HG02938 (cell line): ENCODE measurements around the gene NDUFS7.
A peak's percentile ranks its signal among the peaks of the same experiment; 100 is the strongest.
"Not testable (repeated sequence)": the region's sequence is repeated elsewhere in the genome, so short reads cannot be mapped to it uniquely, and the experiment has no call there.

Experiments
- ATAC-seq: cut with Tn5 transposase; IDR thresholded peaks from one replicate; pipeline ENCODE4 v1.9.1; 2021; ENCODE audit warnings: mild to moderate bottlenecking, moderate library complexity; ENCODE audit not compliant: unreplicated experiment

Gene NDUFS7

DNA sequence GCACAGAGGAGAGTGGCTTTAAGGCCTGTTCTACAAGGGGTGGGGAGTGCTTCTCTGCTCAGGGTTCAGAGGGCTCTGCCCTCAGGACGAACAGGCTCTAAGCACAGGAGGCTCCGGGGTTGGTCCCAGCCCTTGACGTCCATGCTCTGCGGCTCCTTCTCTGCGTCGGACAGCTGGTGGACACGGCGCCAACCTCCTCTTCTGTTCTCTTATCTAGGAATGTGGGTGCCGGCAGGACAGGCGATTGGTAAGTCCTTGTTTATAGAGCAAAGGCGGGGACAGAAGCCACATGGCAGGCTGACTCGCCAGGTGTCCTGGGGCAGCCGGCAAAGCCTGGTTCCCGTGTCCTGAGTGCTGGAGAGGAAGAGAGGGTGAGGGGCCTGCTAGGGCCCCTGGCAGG, 46.0 kb downstream of the NDUFS7 start:
- ATAC-seq, result no peak

DNA sequence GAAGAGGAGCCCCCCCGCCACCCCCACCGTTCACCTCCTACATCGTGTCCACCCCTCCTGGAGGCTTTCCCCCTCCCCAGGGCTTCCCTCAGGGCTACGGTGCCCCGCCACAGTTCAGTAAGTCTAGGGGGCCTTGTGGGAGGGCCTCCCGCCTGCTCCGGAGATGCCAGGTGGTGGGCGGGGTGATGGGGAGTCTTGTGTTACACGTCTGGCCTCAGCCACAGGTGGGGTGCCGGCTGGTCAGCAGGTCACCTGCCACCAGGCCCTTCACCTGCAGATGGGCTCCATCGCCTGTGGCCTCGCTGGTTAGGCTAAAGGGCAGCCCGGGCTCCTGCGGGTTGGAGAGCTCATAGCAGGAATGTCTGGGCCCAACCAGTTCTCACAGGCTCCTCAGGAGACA, 46.5 kb downstream of the NDUFS7 start:
- no peak for ATAC-seq

DNA sequence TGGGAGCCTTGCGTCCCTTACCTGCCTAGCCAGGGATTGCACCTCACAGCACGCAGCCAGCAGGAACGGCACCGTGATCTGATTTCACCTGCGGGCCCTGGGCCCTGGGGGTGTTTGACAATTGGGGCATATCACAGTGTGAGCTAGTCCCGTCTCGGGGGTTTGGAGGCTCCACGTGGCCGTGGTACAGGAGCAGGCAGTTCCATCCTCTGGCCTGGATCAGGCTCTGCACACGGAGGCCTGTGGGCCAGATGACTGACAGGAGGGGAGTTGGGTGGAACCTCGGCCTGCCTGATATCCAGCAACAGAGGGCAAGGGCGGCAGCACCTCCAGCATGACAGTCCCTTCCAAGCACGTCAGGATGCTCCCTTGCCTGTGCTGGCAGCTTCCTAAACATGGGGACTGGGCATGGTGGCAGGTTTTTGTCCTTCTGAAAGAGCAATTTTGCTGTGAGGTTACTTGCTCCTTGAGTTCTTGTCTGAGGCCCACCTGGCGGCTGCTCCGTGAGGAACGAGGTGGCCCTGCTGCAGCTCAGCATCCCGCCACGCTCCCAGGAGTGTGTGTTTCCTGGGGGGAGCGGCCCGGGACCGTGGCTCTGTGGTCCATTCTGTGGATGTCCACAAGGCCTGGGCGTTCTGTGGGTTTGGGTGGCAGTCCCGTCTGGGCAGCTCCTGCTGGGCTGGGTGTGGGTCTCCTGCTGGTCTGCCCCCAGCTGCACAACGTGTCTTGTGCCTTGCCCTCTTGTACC, 48.2 kb downstream of the NDUFS7 start:
- ATAC-seq, result no peak

DNA sequence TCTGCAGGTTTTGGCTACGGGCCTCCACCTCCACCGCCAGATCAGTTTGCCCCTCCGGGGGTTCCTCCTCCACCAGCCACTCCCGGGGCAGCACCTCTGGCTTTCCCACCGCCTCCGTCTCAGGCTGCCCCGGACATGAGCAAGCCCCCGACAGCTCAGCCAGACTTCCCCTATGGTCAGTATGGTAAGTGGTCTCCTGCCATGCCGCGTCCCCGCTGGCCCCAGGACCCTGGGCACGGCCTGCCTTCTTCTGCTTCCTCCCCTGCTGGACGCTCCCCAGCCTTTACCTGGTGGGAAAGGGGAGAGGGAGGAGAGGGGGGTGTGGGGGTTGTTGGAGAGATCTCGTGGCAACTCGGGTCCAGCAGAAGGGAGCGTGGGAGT, 48.8 kb downstream of the NDUFS7 start:
- ATAC-seq, result no peak

DNA sequence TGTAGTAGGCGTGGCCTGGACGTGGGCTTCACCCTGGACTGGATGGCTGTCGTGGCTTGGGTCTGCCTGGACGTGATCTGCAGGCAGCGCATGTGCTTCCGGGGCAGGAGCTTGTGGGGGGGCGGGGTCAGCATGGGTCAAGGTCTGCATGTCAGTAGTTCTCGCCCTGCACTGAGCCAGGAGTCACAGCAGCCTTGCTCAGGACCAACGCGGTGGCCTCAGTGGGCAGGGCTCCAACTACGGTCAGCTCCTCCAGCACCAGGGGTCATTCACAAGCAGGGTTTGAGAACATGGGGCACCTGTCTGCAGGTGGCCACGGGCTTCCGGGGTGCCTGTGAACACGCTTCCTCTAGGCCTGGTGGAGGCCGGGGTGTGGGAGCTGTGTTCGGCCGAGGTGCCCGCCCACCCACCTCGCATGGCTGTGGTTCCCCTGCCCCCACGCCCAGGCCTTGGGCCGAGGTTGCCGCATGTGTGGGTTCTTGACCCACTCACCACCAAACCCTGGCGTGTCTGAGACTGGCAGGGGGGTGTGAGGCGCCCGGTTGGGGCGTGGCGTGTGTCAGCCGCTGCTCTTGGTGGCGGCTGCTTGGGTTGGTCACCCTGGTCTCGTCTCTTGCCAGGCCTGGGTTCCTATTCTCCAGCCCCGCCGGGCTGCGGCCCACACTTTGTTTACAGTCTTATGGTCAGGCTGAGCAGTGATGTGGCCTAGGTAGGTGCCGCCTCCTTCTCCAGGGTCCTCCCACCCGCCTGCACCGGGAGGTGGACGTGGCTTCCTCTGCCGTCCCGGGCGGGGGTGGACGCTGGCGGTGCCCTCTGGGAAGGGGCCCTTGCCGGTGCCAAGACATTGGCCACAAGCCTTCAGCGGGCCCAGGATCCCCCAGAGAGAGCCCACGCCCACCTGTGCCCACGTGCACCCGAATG, 49.7 kb downstream of the NDUFS7 start:
- ATAC-seq, result no peak

DNA sequence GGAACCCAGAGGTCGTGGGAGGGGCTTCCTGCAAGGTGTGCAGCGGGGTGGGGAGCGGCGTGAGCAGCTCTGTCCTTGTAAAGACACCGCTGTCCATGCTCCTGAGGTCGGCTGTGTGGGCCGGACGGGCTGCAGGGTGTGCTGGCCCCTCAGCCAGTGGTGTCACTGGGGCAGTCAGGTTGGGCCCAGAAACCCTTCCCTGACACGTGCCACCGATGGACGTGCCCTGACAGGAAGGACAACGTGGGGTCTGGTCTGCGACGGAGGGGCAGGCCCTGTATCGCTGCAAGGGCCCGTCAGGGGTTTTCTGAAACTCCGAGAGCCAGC, 50.3 kb downstream of the NDUFS7 start:
- ATAC-seq, result no peak

DNA sequence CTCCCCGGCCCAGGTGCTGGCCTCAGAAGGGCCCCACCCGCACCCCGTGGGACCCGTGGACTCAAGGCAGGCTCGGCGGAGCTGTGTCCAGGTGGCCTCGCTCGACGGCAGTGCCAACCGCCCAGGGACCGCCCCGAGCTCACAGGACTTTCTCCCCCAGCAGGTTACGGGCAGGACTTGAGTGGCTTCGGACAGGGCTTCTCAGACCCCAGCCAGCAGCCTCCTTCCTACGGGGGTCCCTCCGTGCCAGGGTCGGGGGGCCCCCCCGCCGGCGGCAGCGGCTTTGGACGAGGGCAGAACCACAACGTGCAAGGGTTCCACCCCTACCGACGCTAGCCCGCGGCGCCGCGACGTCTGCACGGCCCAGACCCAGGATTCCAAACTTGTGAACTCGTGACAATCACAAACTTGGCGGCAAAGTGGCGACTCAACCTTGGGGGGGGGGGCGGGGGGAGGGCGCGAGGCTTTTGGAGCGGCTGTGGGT, 50.9 kb downstream of the NDUFS7 start:
- ATAC-seq, result no peak

DNA sequence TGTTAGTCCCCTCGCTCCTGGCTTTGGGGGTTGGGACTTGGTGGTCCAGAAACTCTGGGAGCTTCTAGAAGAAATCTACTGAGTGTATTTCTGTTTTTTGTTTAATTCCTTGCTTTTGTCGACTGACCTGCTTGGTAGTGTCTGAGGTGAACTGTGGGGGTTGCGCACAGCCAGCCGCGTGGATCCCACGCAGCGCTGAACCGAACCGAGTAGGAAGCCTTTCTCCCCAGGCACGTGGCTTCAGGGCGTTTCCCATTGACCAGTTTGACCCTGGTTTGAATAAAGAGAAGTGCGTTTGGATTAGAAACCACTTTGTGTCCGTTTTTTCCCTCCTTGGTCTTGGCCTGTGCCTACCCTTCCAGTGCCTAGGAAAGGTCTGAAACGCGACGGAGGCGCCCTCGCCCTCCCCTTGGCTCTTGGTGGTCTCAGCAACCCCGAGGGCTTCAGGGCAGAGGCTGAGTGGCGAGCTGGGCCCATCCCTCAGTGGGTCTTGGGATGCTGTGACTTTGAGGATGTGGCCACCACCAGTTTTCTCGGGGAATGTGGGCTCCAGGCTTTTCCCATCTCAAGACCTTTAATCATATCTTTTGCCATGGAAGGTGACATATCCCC, 51.8 kb downstream of the NDUFS7 start:
- ATAC-seq, result no peak

DNA sequence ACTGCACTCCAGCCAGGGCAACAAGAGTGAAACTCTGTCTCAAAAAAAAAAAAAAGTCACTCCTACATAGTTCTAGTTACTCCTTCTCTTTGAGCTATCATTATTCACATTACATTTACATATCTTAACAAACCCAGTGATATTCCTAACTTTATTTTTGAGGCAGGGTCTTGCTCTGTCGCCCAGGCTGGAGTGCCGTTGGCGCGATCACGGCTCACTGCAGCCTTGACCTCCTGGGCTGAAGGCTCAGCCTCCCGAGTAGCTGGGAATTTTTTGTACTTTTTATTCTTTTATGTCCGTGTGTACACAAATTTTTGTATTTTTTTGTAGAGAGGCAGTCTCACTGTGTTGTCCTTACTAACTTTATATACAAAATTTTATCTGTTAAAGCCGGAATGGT, 53.9 kb downstream of the NDUFS7 start:
- ATAC-seq, result no peak

DNA sequence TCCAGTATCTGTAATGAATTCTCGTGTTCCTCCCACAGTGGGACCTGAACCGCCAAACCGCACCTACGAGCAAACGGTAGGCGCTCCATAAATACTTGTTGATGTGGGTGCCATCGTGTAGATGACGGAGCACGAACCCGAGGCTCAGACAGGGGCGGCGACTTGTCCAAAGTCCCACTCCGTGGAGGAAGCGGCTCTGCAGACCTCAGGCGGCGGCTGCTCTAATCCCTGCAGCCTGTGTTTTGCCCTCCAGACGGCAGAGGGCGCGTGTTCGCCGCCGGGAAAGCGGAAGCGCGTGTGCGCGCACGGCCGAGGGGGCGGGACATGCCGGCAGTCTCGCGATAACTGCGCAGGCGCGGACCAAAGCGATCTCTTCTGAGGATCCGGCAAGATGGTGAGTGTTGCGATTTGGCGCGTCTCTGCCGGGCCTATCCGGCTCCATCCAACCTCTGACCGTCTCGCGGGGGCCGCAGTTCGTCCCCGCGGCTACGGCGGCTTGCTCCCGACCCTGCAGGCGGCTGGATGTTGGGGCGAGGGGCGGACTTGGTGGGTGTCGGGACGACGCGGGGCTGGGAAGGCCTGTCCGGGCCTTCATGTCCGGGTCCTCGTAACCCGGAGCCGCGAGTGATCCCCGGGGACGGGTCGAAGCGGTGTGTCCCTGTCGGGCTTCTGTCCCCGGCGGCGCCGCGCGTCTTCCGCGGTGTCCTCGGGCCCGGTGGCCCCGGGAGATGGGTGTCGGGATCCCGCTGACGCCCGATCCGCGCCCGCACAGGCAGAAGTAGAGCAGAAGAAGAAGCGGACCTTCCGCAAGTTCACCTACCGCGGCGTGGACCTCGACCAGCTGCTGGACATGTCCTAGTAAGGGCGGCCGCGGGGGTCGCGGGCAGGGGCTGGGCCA, 54.6 kb downstream of the NDUFS7 start, which contains the start of gene RPS15:
TSS of gene RPS15 (plus strand) at position 362 of the 898 bp plus-strand sequence. CDS start at position 392, 30 bp downstream.
- peak; percentile 70 for ATAC-seq

DNA sequence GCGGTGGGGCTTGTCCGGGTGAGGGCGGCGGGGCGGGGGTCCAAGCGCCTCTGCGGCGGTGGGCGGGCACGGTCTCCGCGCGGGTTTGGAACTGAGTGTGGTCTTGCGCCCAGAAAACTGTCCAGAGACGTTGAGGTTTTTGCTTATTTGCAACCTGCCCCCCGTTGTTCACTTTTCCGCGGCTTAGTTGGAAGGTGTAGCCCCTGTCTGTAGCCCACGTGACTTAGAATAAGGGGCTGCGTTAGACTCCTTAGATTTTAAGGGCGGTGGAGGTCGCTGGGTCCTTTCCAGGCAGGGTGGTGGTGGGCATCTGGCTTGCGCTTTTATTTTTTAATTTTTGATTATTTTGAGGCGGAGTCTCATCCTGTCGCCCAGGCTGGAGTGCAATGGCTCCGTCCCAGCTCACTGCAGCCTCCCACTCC, 55.2 kb downstream of the NDUFS7 start:
- no peak for ATAC-seq

DNA sequence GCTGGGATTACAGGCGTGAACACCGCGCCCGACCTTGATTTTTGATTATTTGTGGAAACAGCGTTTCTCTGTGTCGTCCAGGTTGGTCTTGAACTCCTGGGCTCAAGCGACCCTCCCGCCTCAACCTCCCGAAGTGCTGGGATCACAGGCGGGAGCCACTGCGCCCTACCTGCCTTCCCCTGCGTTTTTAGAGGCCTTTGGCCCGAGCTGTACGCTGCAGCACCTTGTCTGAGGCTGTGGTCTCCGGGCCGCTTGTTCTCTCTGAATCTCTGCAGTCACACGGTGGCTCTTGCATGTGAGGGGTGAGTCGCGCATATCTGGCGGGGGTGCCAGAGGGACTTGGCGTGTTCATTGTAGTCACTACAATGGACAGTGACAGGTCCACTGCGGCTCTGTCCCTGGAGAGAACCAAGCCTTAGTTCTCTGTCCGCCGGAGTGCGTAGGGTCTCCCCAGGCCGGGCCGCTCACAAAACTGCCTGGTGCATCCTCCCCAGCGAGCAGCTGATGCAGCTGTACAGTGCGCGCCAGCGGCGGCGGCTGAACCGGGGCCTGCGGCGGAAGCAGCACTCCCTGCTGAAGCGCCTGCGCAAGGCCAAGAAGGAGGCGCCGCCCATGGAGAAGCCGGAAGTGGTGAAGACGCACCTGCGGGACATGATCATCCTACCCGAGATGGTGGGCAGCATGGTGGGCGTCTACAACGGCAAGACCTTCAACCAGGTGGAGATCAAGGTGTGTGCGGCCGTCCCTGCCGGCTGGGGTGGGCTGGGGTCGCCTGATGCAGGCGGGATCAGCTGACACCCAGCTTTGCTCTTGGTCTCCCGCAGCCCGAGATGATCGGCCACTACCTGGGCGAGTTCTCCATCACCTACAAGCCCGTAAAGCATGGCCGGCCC, 56.1 kb downstream of the NDUFS7 start:
- ATAC-seq, result not testable (repeated sequence)

DNA sequence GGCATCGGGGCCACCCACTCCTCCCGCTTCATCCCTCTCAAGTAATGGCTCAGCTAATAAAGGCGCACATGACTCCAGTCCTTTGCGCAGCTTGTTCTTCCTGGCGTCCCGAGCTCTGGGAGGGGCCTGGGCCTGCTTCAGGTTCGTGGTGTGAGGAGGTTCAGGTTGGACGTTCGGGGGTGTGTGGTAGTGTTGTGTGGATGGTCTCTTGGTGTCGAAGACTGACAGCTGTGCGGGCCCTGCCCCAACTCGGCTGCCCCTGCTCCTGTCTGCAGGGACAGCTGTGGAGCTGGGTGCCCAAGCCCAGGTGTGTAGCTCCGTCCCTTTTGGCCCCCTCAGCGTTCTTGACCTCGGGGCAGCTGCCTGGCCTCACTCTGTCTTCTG, 56.7 kb downstream of the NDUFS7 start:
- no peak for ATAC-seq

DNA sequence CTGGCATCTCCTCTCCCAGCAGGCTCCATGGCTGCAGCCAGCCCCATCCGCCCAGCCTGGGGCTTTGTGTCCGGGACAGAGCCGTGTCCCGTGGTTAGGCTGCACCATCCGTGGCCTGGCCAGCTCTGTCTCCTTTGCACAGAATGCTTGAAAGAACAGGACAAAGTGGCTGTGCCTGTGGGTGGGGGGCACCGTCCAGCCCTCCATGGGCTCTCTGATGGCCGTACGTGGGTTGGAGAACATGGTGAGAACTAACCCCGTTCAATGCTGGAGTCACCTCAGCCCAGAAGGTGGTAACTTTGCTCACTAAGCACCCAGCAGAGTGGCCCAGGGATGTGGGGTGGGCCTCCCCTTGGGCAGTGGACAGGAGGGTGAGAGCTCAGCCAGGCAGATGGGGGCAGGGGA, 57.3 kb downstream of the NDUFS7 start:
- no peak for ATAC-seq

DNA sequence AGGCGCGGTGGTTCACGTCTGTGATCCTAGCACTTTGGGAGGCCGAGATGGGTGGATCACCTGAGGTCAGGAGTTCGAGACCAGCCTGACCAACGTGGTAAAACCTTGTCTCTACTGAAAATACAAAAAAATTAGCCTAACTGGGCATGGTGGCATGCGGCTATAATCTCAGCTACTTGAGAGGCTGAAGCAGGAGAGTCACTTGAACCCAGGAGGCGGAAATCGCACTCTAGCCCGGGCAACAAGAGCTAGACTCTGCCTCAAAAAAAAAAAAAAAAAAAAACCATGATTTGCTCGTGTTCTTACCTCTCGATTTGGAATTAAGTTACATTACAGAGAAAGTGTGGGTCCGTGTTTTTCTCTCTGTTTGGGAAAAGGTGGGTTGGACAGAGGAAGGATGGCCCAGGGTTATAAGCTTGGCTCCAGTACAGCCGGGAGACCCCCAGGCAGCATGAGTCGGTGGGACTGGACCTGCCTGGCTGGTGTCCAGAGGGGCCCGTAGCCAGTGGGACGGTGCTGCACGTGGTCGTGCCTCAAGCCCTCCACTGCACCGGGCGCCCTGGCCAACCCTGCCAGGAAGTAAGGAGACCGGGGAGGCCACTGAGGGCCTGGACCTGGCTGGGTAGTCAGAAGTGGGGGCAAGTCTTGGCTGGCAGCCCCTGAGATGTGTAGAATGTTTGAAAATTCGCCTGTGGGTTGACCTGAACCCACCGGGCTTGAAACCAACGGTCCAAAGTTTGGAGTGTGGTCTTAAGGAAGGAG, 58.2 kb downstream of the NDUFS7 start:
- no peak for ATAC-seq
